ENCODE results near the gene ERBB4.

Gene ERBB4

GRCh38 chr2:211364911-211365310 lies 1173.7 kb downstream of the ERBB4 start:
- no peak for TF ChIP-seq ZNF8 (CRISPR knock-in tag; IDR thresholded peaks at IDR 0.05)
- no peak for TF ChIP-seq ZFP3 (CRISPR knock-in tag; IDR thresholded peaks at IDR 0.05)
- no peak for TF ChIP-seq TOX (CRISPR knock-in tag; IDR thresholded peaks at IDR 0.05; ENCODE audit: borderline replicate concordance)
- no peak for TF ChIP-seq CSDC2 (CRISPR knock-in tag; IDR thresholded peaks at IDR 0.05)
- TF ChIP-seq TSHZ2 (CRISPR knock-in tag; IDR thresholded peaks at IDR 0.05), result no peak
- TF ChIP-seq GLIS3 (CRISPR knock-in tag; IDR thresholded peaks at IDR 0.05), result no peak
- no peak for TF ChIP-seq RARB (CRISPR knock-in tag; IDR thresholded peaks at IDR 0.05)
- TF ChIP-seq CSRNP3 (CRISPR knock-in tag; IDR thresholded peaks at IDR 0.05), result no peak
- TF ChIP-seq OSR1 (CRISPR knock-in tag; IDR thresholded peaks at IDR 0.05), result no peak
- TF ChIP-seq CREB5 (CRISPR knock-in tag; IDR thresholded peaks at IDR 0.05; ENCODE audit: low read depth), result no peak
- no peak for TF ChIP-seq BACH2 (CRISPR knock-in tag; IDR thresholded peaks at IDR 0.05; ENCODE audit: borderline replicate concordance)
- TF ChIP-seq ZC3H10 (CRISPR knock-in tag; IDR thresholded peaks at IDR 0.05), result no peak
- no peak for TF ChIP-seq ZNF70 (CRISPR knock-in tag; IDR thresholded peaks at IDR 0.05)
- TF ChIP-seq SNAI2 (CRISPR knock-in tag; IDR thresholded peaks at IDR 0.05), result no peak
- no peak for TF ChIP-seq ESRRG (CRISPR knock-in tag; IDR thresholded peaks at IDR 0.05)
- TF ChIP-seq PPARA (CRISPR knock-in tag; IDR thresholded peaks at IDR 0.05; ENCODE audit: borderline replicate concordance), result no peak
- no peak for TF ChIP-seq ARNTL (CRISPR knock-in tag; IDR thresholded peaks at IDR 0.05; ENCODE audit: borderline replicate concordance, low read depth)
- TF ChIP-seq PATZ1 (CRISPR knock-in tag; IDR thresholded peaks at IDR 0.05; ENCODE audit: borderline replicate concordance), result no peak
- TF ChIP-seq ISL1 (CRISPR knock-in tag; IDR thresholded peaks at IDR 0.05), result no peak
- ATAC-seq, result no peak

- no peak for TF ChIP-seq ZFP30 (CRISPR knock-in tag; IDR thresholded peaks at IDR 0.05)
- no peak for TF ChIP-seq TSHZ2 (CRISPR knock-in tag; IDR thresholded peaks at IDR 0.05)
- no peak for TF ChIP-seq SNAI2 (CRISPR knock-in tag; IDR thresholded peaks at IDR 0.05)
- TF ChIP-seq PATZ1 (CRISPR knock-in tag; IDR thresholded peaks at IDR 0.05; ENCODE audit: borderline replicate concordance), result no peak
- TF ChIP-seq ZNF8 (CRISPR knock-in tag; IDR thresholded peaks at IDR 0.05), result no peak
- TF ChIP-seq POU6F1 (CRISPR knock-in tag; IDR thresholded peaks at IDR 0.05; ENCODE audit: borderline replicate concordance, low read depth), result no peak
- TF ChIP-seq ISL1 (CRISPR knock-in tag; IDR thresholded peaks at IDR 0.05), result no peak
- TF ChIP-seq ZNF565 (CRISPR knock-in tag; conservative IDR thresholded peaks at IDR 0.05; ENCODE audit: low read depth), result no peak
- no peak for TF ChIP-seq PPARA (CRISPR knock-in tag; IDR thresholded peaks at IDR 0.05; ENCODE audit: borderline replicate concordance)
- TF ChIP-seq GLIS3 (CRISPR knock-in tag; IDR thresholded peaks at IDR 0.05), result no peak
- TF ChIP-seq ZC3H10 (CRISPR knock-in tag; IDR thresholded peaks at IDR 0.05), result no peak
- TF ChIP-seq CSRNP3 (CRISPR knock-in tag; IDR thresholded peaks at IDR 0.05), result no peak
- TF ChIP-seq ESRRG (CRISPR knock-in tag; IDR thresholded peaks at IDR 0.05), result no peak
- no peak for TF ChIP-seq RARB (CRISPR knock-in tag; IDR thresholded peaks at IDR 0.05)
- TF ChIP-seq CREB5 (CRISPR knock-in tag; IDR thresholded peaks at IDR 0.05; ENCODE audit: low read depth), result no peak
- no peak for TF ChIP-seq BACH2 (CRISPR knock-in tag; IDR thresholded peaks at IDR 0.05; ENCODE audit: borderline replicate concordance)
- no peak for ATAC-seq
These were observed 1177.2 kb downstream of the ERBB4 start for GRCh38 chr2:211361383-211361782.

All from SK-N-SH treated with all-trans-retinoic acid at 6 μM for 48 hours (cell line).